Mucosa of descending colon (tissue), 3 donors: ENCODE results near the gene HPS1. TPM values are rescaled to one million over a fixed set of nuclear protein-coding genes. Genes with fewer than 3 reads are reported as not detected.

Experiments
- ATAC-seq: fragments of 200-7000 bp; cut with Tn5 transposase; one replicate; pipeline ENCODE4 v1.9.1; 2020; ENCODE audit warnings: mild to moderate bottlenecking, moderate library complexity
- DNase-seq, 3 donors: peaks; one replicate each; pipeline ENCODE4 v3.0.0-alpha.2; 2020
- H3K36me3 ChIP-seq: fragments of 200-600 bp; one replicate; pipeline ENCODE4 v1.8.0; 2021; ENCODE audit warnings: low read depth, mild to moderate bottlenecking
- H3K4me1 ChIP-seq: fragments of 200-600 bp; one replicate; pipeline ENCODE4 v1.8.0; 2021; ENCODE audit warnings: low read depth, mild to moderate bottlenecking
- H3K4me3 ChIP-seq: fragments of 200-600 bp; one replicate; pipeline ENCODE4 v1.8.0; 2021; ENCODE audit warnings: mild to moderate bottlenecking
- H3K9me3 ChIP-seq: fragments of 200-600 bp; one replicate; pipeline ENCODE4 v1.8.0; 2021; ENCODE audit warnings: mild to moderate bottlenecking
- CTCF ChIP-seq: fragments of 200-600 bp; IDR thresholded peaks from one replicate; pipeline ENCODE4 v1.8.0; 2022; ENCODE audit warnings: antibody characterized with exemption, mild to moderate bottlenecking
- intact Hi-C, 2 donors: fragments of 100-400 bp; cut with DNase I in 1 of 2; cut with micrococcal nuclease in 1 of 2; formaldehyde crosslinking; loops; one replicate each; pipeline versions ENCODE4 v1.11.0 to v1.11.1; 2022; cut with DNase I, micrococcal nuclease
- total RNA-seq, 3 donors: library from RNA; stranded (reverse); fragmentation: NEBNext Ultra II Directional in 2 of 3; extraction: Animal tissue kit (Norgen Biotek cat#: 25700) in 2 of 3; gene quantifications; one replicate each; pipeline versions ENCODE4 v1.2.1 to v1.2.4, GENCODE V29; 2021 to 2023
- donor health status: DM: no; HTN: no; CAD: no; lungs with moderate emphysema.
- donor health status: DM: no; HTN: no; CAD: no.
- donor health status: DM: no; HTN: yes; CAD: no.

The HPS1 gene
- total RNA-seq, 3 donors from 2014 or later, result 80.9 to 101 (median 85.4) TPM

- Histone ChIP-seq H3K36me3 (no peaks in the 10 kb centered on the region), H3K9me3 (no peaks in the 10 kb centered on the region), H3K4me3 (no peak overlapping the region), H3K4me1 (peaks cover 15% of the 10 kb centered on the region)
- intact Hi-C loops, result no loop called here
- ATAC-seq (no peak), DNase-seq (no peak)
- no peak for TF ChIP-seq CTCF
Measured at GRCh38 chr10:98400482-98400881, 46.3 kb downstream of the HPS1 start.

DNA sequence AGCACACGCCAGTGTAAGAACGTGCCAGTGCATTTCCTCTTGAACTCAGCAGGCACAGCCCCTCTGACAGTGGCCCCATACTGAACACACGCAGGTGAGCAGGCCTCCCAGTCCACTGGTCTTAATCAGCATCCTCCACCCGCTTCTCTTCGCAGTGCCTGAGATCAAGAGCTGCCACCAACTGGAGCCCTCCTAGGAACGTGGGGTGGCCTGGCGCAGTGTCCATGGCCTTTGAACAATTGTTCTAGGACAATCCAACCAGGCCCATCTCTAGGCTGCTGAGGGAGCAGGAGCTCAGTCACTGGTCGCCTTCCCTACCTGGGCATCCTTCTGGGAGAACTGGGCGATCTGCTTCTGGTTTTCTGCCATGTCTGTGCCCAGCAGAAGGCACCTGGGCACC is 47.0 kb downstream of the HPS1 start:
- no peak overlapping the region for H3K4me3 ChIP-seq
- peaks cover 12% of the 10 kb centered on the region for H3K4me1 ChIP-seq
- ATAC-seq, result no peak
- no peaks in the 10 kb centered on the region for H3K9me3 ChIP-seq
- intact Hi-C loops, result no loop called here
- no peak for TF ChIP-seq CTCF
- no peaks in the 10 kb centered on the region for H3K36me3 ChIP-seq
- DNase-seq, result no peak

DNA sequence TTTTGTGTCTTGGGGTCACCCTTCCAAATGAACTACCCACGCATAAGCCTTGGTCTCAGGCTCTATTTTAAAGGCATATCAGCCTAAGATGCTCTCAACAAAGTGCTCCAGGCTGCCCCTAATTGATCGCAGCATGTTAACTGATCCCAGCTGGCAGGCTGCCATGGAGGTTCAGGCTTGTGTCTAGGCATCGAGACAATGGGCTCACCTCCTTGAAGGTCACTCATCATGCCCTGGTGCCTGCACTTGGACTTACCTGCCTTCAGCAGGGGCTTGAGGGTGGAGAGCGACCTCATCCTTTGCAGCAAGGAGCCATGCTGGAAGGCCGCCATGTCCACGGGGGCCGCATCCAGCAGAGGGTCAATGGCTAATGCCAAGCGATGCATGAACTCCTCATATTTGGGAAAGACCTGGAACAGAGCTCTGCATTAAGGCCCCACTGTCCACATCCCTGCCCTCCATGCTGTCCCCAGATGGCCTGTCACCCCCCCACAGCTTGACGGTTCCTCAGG is 49.6 kb downstream of the HPS1 start:
- Histone ChIP-seq H3K4me1 (no peaks in the 10 kb centered on the region), H3K9me3 (no peaks in the 10 kb centered on the region), H3K36me3 (no peaks in the 10 kb centered on the region), H3K4me3 (no peak overlapping the region)
- no peak for ATAC-seq
- DNase-seq, result no peak
- TF ChIP-seq CTCF, result no peak
- intact Hi-C loops, result no loop called here

DNA sequence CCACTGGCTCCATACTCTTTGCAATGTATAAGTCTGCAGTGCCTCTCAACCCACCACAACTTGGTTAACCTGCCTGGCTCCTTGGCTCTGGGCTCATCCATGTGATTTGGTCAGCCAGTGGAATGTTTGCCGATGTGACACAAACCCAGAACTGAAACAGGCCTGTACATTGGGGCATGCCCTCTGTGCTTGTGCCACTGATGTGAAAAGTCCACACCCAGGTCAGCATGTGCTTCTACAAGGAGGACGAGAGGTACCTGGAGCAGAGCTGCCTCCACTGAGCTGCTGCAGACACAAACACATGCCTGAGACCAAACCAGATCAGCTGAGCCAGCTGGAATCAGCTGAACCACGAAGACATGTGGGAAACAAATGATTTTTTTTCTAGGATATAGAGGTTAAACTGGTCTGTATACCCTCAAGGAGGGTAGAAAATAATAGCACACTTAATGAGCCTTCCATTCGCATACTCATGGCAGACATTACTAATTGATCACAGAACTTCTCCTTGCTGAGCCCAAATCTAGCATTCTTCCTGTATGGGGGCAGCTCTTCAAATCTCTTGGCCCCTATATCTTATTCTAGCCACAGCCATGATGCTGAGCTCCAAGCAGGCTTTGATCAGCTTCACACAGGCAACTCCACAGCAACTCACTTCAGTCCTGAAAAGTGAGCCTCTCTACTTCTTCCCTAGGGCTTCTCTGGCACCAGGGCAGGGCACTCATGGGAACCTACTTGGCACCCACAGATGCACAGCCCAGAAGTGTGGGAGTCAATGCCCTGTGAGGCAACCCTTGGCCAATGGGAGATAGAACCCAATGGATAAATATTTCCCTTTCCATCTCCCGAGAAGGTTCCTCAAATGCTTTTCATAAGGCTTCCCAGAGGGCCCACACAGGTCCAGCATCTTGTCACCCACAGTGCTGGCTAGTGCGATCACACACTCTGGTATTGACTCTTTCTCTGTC is 50.4 kb downstream of the HPS1 start:
- Histone ChIP-seq H3K36me3 (no peaks in the 10 kb centered on the region), H3K4me3 (no peak overlapping the region), H3K4me1 (no peaks in the 10 kb centered on the region), H3K9me3 (no peaks in the 10 kb centered on the region)
- intact Hi-C loops, result no loop called here
- DNase-seq (no peak), ATAC-seq (no peak)
- TF ChIP-seq CTCF, result no peak

GRCh38 chr10:98394851-98395440 is 51.8 kb downstream of the HPS1 start:
- no peak for TF ChIP-seq CTCF
- H3K36me3 ChIP-seq, result no peaks in the 10 kb centered on the region
- no peaks in the 10 kb centered on the region for H3K9me3 ChIP-seq
- no peak overlapping the region for H3K4me3 ChIP-seq
- DNase-seq (no peak), ATAC-seq (no peak)
- intact Hi-C loops, result no loop called here
- H3K4me1 ChIP-seq, result no peaks in the 10 kb centered on the region
